ENCODE measurements around the gene USPL1. TPM values are rescaled to one million over a fixed set of nuclear protein-coding genes. Genes with fewer than 3 reads are reported as not detected.
A peak's percentile ranks its signal among the peaks of the same experiment; 100 is the strongest.

USPL1 gene
- total RNA-seq, 1 donor from 2014 or later, result 42.5 TPM

GRCh38 chr13:30690282-30691188, 72.8 kb downstream of the USPL1 start:
- Mint-ChIP-seq H3K27ac (peak overlapping the region; percentile 72), H3K27me3 (ENCODE audit: insufficient read depth, low read depth) (peaks cover 5% of the 10 kb centered on the region), H3K9me3 (peaks cover 4% of the 10 kb centered on the region), H3K4me3 (no peak overlapping the region), H3K4me1 (peaks cover 14% of the 10 kb centered on the region), H3K36me3 (no peaks in the 10 kb centered on the region)
- Histone ChIP-seq H2AFZ (replicated peaks) (no peak overlapping the region), H3K4me2 (no peak overlapping the region), H3K36me3 (no peaks in the 10 kb centered on the region), H3K4me3 (no peak overlapping the region), H3K9ac (no peak overlapping the region), H3K27ac (no peak overlapping the region), H3K27me3 (no peaks in the 10 kb centered on the region), H3K4me1 (no peaks in the 10 kb centered on the region), H3K9me3 (ENCODE audit: low read depth) (no peaks in the 10 kb centered on the region), H3K79me2 (ENCODE audit: low read depth) (no peaks in the 10 kb centered on the region), H3F3A (ENCODE audit: low read depth) (no peaks in the 10 kb centered on the region), H4K20me1 (ENCODE audit: low read depth) (no peaks in the 10 kb centered on the region)
- DNase-seq (ENCODE audit: low spot score), result no peak
- TF ChIP-seq CTCF (IDR thresholded peaks at IDR 0.05) (no peak), EZH2 (IDR thresholded peaks at IDR 0.05) (no peak), EZH2phosphoT487 (IDR thresholded peaks at IDR 0.05) (no peak)

GRCh38 chr13:30692113-30692512, 74.4 kb downstream of the USPL1 start:
- Histone ChIP-seq H4K20me1 (ENCODE audit: low read depth) (no peaks in the 10 kb centered on the region), H3K9ac (no peak overlapping the region), H3K4me3 (no peak overlapping the region), H3K4me1 (no peaks in the 10 kb centered on the region), H3K9me3 (ENCODE audit: low read depth) (no peaks in the 10 kb centered on the region), H3K79me2 (ENCODE audit: low read depth) (no peaks in the 10 kb centered on the region), H3F3A (ENCODE audit: low read depth) (no peaks in the 10 kb centered on the region), H2AFZ (replicated peaks) (no peak overlapping the region), H3K4me2 (no peak overlapping the region), H3K36me3 (no peaks in the 10 kb centered on the region), H3K27me3 (no peaks in the 10 kb centered on the region), H3K27ac (no peak overlapping the region)
- Mint-ChIP-seq H3K27ac (no peak overlapping the region), H3K27me3 (ENCODE audit: insufficient read depth, low read depth) (peaks cover 7% of the 10 kb centered on the region), H3K4me1 (peaks cover 19% of the 10 kb centered on the region), H3K36me3 (no peaks in the 10 kb centered on the region), H3K4me3 (no peak overlapping the region), H3K9me3 (peaks cover 4% of the 10 kb centered on the region)
- no peak for TF ChIP-seq EZH2 (IDR thresholded peaks at IDR 0.05)
- TF ChIP-seq EZH2phosphoT487 (IDR thresholded peaks at IDR 0.05), result no peak
- no peak for TF ChIP-seq CTCF (IDR thresholded peaks at IDR 0.05)
- no peak for DNase-seq (ENCODE audit: low spot score)

GRCh38 chr13:30696278-30697176, 78.8 kb downstream of the USPL1 start:
- no peak for DNase-seq (ENCODE audit: low spot score)
- Histone ChIP-seq H3K79me2 (ENCODE audit: low read depth) (no peaks in the 10 kb centered on the region), H2AFZ (replicated peaks) (peak overlapping the region; percentile 89), H3F3A (ENCODE audit: low read depth) (no peaks in the 10 kb centered on the region), H3K36me3 (no peaks in the 10 kb centered on the region), H3K4me1 (no peaks in the 10 kb centered on the region), H3K9me3 (ENCODE audit: low read depth) (no peaks in the 10 kb centered on the region), H3K27ac (no peak overlapping the region), H3K4me3 (no peak overlapping the region), H3K9ac (no peak overlapping the region), H3K27me3 (no peaks in the 10 kb centered on the region), H3K4me2 (no peak overlapping the region), H4K20me1 (ENCODE audit: low read depth) (no peaks in the 10 kb centered on the region)
- peak overlapping the region; percentile 14 for H3K27ac Mint-ChIP-seq
- TF ChIP-seq EZH2phosphoT487 (IDR thresholded peaks at IDR 0.05) (no peak), CTCF (IDR thresholded peaks at IDR 0.05) (no peak), EZH2 (IDR thresholded peaks at IDR 0.05) (no peak)
- H3K4me1 Mint-ChIP-seq, result peaks cover 34% of the 10 kb centered on the region
- no peaks in the 10 kb centered on the region for H3K36me3 Mint-ChIP-seq
- H3K4me3 Mint-ChIP-seq, result no peak overlapping the region
- H3K9me3 Mint-ChIP-seq, result no peaks in the 10 kb centered on the region
- H3K27me3 Mint-ChIP-seq (ENCODE audit: insufficient read depth, low read depth), result peaks cover 2% of the 10 kb centered on the region
